ENCODE measurements around the gene MRTFB.

Gene MRTFB

DNA sequence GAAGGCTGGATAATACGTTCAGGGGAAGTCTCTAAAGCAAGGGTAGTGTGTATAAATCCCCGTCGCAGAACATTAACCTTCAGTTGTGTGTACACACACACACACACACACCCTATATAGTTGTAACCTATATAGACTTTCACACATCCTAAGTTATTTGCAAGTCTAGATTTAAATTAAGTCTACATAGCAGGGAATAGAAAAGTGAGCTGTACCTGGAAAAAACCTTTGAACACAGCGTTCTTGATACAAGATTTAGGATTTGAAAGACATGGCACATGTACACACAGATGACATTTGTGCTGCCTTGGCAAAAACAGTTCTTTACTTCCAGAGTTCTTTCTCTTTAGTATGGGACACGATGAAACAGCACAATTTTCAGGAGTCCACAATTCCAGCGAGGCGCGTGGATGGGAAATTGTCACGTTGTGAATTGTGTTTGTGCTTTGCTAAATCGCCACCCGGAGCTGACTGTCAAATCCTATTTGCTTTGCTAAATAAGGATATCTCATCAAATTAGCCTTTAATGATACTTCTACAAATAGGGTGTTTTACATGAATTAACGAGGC, 233.9 kb downstream of the MRTFB start:
- no peak for DNase-seq (ENCODE audit: low read depth in 2 of 3, low spot score in 2 of 3)

DNA sequence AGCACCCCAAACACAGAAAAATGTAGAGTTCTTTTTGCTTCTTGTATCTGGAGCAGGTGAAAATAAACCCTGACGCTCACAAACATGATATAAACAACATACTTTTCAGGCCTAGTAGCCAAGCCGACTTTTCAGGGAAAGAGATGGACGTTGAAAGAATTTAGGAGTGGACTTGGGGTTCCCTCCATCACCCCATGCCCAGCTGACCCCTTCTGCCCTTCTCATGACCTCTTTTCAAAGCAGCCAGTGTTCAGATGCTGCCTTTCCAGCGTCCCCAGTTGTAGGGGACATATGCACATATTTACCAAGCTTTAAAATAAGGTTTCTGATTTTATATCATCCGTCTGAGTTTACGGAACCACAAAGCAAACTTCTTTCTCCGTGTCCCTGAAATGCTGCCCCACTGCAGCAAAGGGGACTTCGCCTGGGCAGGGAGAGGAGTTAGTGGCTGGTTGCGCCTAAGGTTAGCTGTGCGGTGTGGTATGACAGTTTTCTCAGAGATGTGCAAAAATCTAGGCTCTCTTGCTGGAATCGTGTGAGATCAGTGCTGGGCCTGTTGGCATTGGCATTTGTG, 235.5 kb downstream of the MRTFB start:
- DNase-seq (ENCODE audit: low read depth in 2 of 3, low spot score in 2 of 3), result no peak

DNA sequence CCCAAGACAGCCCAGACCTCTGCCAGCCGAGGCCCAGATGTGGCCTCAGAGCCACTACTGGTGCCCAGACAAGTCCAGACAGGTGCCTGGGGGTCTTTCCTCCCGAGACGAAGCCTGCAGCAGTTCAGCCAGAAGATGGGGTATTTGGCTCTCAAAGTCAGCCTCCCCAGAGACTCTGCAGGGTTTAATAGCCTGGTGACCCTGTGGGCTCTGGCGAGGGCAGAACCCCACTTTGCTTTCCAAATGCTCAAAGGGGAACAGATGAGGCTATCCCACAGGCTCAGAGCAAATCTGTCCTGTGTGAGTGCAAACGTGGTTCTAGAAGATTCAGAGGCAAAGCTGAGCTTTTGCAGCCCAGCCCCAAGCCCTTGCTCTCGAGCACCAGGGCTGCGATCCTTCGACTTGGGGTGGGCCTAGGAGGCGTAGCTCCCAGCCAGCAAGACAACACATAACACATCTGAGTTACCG, 236.0 kb downstream of the MRTFB start:
- no peak for DNase-seq (ENCODE audit: low read depth in 2 of 3, low spot score in 2 of 3)

- no peak for DNase-seq (ENCODE audit: low read depth in 2 of 3, low spot score in 2 of 3)
Measured at GRCh38 chr16:14307527-14308367, 236.6 kb downstream of the MRTFB start.

- no peak for DNase-seq (ENCODE audit: low read depth in 2 of 3, low spot score in 2 of 3)
Measured at GRCh38 chr16:14308368-14308723, 237.2 kb downstream of the MRTFB start.

DNA sequence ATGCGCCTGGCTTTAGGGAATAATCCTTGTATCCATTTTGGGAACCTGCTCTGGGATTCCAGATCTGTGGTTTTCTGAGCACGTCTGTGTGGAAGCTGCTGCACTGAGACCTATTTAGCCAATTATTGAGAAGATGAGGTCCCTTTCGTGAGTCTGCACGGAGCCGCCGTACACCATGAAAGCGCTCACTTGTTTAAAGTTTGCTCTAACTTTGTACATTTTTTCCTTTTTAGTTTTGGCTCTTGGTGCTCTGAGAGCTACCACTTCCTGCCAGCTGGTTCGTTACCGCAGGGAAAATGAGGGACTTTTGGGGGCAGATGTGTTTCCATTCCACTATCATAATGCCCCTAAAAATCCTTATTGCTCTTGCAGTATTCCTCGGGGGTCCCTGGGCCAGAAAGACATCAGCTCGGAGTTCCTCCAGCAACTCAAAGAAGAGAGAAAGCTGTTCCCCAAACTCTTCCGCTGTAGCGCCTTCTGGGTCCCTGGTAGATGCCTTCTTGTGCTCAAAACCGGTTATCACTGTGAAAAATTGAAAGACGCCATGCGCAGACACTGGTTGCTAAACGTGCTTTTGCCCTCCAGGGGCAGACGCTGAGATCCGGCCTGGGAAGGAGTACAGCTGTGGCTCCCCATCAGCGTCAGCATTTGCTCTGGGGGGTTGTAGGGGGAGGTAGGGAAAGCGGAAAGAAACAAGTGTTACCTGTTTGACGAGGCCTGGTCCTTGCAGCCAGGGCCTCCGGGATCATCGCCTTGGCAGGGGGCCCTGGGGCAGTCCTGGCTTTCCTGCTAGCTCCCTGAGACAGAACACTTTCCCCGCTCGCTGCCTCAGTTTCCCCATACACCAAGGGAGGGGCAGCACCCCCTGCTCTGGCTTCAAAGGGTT, 238.1 kb downstream of the MRTFB start:
- DNase-seq (ENCODE audit: low read depth in 2 of 3, low spot score in 2 of 3), result no peak

DNA sequence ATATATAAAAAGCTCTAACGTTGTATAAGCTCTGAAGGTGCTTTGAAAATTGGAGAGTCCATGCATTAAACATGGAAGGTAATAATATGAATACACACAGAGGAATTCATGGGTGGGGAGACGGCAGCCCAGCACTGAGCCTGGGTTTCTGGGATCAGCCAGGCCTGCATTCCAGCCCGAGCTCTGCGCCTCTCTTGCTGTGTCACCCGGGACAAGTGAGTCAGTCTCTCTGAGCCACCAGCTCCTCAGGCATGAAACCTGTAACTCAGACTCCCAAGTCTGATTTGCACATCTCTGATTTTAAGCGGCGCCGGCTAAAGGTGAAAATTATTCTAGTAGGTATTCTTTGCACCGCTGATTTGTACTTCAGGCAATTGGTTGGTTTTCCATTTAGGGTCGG, 238.8 kb downstream of the MRTFB start:
- no peak for DNase-seq (ENCODE audit: low read depth in 2 of 3, low spot score in 2 of 3)

- no peak for DNase-seq (ENCODE audit: low read depth in 2 of 3, low spot score in 2 of 3)
Measured at GRCh38 chr16:14310519-14310991, 239.4 kb downstream of the MRTFB start.

DNA sequence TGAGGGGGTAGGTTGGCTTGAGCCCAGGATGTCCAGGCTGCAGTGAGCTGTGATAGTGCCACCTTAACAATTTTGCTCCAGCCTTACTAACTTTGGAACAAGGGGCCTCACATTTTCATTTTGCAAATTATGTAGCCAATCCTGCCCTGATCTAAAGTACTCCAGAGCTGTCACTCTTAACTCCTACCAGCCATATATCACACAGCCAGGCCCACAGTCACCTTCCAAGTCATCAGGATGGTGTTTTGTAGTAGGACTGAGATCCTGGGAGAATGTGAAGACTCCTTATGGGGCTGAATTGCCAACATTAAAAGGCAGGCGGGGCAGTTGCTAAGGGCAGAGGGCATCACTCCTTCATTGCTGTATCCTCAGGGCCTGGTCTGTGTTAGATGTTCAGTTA, 243.0 kb downstream of the MRTFB start:
- no peak for DNase-seq (ENCODE audit: low read depth in 2 of 3, low spot score in 2 of 3)

- no peak for DNase-seq (ENCODE audit: low read depth in 2 of 3, low spot score in 2 of 3)
Measured at GRCh38 chr16:14315683-14316320, 244.7 kb downstream of the MRTFB start.

Data from activated CD8-positive, alpha-beta memory T cell treated with anti-CD3 and anti-CD28 coated beads for 48 hours (primary cell).